Glutamatergic neuron (in vitro differentiated cells): ENCODE results near the gene OLFM1. TPM values are rescaled to one million over a fixed set of nuclear protein-coding genes. Genes with fewer than 3 reads are reported as not detected.

Source experiments
- DNase-seq: peaks from one replicate; pipeline ENCODE4 v3.0.0; 2022
- H3K27ac Mint-ChIP-seq: one replicate; pipeline ENCODE4 v1.8.0; 2020; ENCODE audit warnings: mild to moderate bottlenecking, mixed read lengths, inconsistent platforms; ENCODE audit not compliant: unreplicated experiment
- H3K27me3 Mint-ChIP-seq: one replicate; pipeline ENCODE4 v1.8.0; 2020; ENCODE audit warnings: mild to moderate bottlenecking, moderate library complexity, mixed read lengths, inconsistent platforms; ENCODE audit not compliant: unreplicated experiment
- H3K36me3 Mint-ChIP-seq: one replicate; pipeline ENCODE4 v1.8.0; 2020; ENCODE audit warnings: mild to moderate bottlenecking, mixed read lengths, inconsistent platforms; ENCODE audit not compliant: unreplicated experiment
- H3K4me1 Mint-ChIP-seq: one replicate; pipeline ENCODE4 v1.8.0; 2020; ENCODE audit warnings: mild to moderate bottlenecking, low read depth, mixed read lengths, inconsistent platforms; ENCODE audit not compliant: unreplicated experiment
- H3K4me3 Mint-ChIP-seq: one replicate; pipeline ENCODE4 v1.8.0; 2020; ENCODE audit warnings: mild to moderate bottlenecking, mixed read lengths, inconsistent platforms; ENCODE audit not compliant: unreplicated experiment
- H3K9me3 Mint-ChIP-seq: one replicate; pipeline ENCODE4 v1.8.0; 2020; ENCODE audit warnings: mild to moderate bottlenecking, moderate library complexity, mixed read lengths, inconsistent platforms; ENCODE audit not compliant: unreplicated experiment
- CTCF ChIP-seq: fragments of 200-600 bp; sonication (generic); IDR thresholded peaks from one replicate; pipeline ENCODE4 v1.5.0; 2021; ENCODE audit not compliant: partially characterized antibody, unreplicated experiment
- total RNA-seq: library from RNA; stranded (reverse); fragmentation: NEBNext Ultra II Directional; extraction: Animal tissue kit (Norgen Biotek cat#: 25700); gene quantifications from one replicate; pipeline ENCODE4 v1.2.1, GENCODE V29; 2021; ENCODE audit not compliant: unreplicated experiment

OLFM1 gene
- total RNA-seq, 1 donor from 2014 or later, result 387 TPM

- peaks cover 18% of the 10 kb centered on the region for H3K9me3 Mint-ChIP-seq
- H3K36me3 Mint-ChIP-seq, result peaks cover 22% of the 10 kb centered on the region
- no peak for TF ChIP-seq CTCF
- peaks cover 8% of the 10 kb centered on the region for H3K27me3 Mint-ChIP-seq
- no peak for DNase-seq
- H3K4me3 Mint-ChIP-seq, result no peak overlapping the region
- H3K4me1 Mint-ChIP-seq, result peaks cover 19% of the 10 kb centered on the region
- no peak overlapping the region for H3K27ac Mint-ChIP-seq
Observed at GRCh38 chr9:135119496-135120064, 32.1 kb downstream of the OLFM1 start.

GRCh38 chr9:135120249-135120648 lies 32.8 kb downstream of the OLFM1 start:
- Mint-ChIP-seq H3K36me3 (peaks cover 22% of the 10 kb centered on the region), H3K4me3 (no peak overlapping the region), H3K27ac (no peak overlapping the region), H3K4me1 (peaks cover 18% of the 10 kb centered on the region), H3K9me3 (peaks cover 16% of the 10 kb centered on the region), H3K27me3 (peaks cover 8% of the 10 kb centered on the region)
- TF ChIP-seq CTCF, result no peak
- DNase-seq, result no peak

- Mint-ChIP-seq H3K9me3 (peaks cover 12% of the 10 kb centered on the region), H3K27me3 (peaks cover 3% of the 10 kb centered on the region), H3K4me1 (peaks cover 14% of the 10 kb centered on the region), H3K4me3 (no peak overlapping the region), H3K27ac (no peak overlapping the region), H3K36me3 (peaks cover 22% of the 10 kb centered on the region)
- no peak for DNase-seq
- TF ChIP-seq CTCF, result no peak
Observed at GRCh38 chr9:135122316-135122715, 34.8 kb downstream of the OLFM1 start.

- Mint-ChIP-seq H3K36me3 (peaks cover 22% of the 10 kb centered on the region), H3K27me3 (peaks cover 8% of the 10 kb centered on the region), H3K9me3 (peaks cover 7% of the 10 kb centered on the region), H3K27ac (no peak overlapping the region), H3K4me3 (no peak overlapping the region), H3K4me1 (peaks cover 22% of the 10 kb centered on the region)
- TF ChIP-seq CTCF, result no peak
- DNase-seq, result no peak
Observed at GRCh38 chr9:135123126-135123772, 35.8 kb downstream of the OLFM1 start.

GRCh38 chr9:135123773-135124134 lies 36.3 kb downstream of the OLFM1 start:
- H3K27ac Mint-ChIP-seq, result no peak overlapping the region
- H3K4me3 Mint-ChIP-seq, result no peak overlapping the region
- H3K4me1 Mint-ChIP-seq, result peaks cover 25% of the 10 kb centered on the region
- H3K9me3 Mint-ChIP-seq, result peaks cover 4% of the 10 kb centered on the region
- peaks cover 8% of the 10 kb centered on the region for H3K27me3 Mint-ChIP-seq
- TF ChIP-seq CTCF, result no peak
- peaks cover 18% of the 10 kb centered on the region for H3K36me3 Mint-ChIP-seq
- no peak for DNase-seq
